Kidney tubule cell (primary cell): Measurements from ENCODE around the gene TSSC4.

ENCODE experiments used
- DNase-seq: peaks from one replicate; pipeline ENCODE4 v3.0.0-alpha.2; 2018; ENCODE audit warnings: low spot score

The TSSC4 gene

DNA sequence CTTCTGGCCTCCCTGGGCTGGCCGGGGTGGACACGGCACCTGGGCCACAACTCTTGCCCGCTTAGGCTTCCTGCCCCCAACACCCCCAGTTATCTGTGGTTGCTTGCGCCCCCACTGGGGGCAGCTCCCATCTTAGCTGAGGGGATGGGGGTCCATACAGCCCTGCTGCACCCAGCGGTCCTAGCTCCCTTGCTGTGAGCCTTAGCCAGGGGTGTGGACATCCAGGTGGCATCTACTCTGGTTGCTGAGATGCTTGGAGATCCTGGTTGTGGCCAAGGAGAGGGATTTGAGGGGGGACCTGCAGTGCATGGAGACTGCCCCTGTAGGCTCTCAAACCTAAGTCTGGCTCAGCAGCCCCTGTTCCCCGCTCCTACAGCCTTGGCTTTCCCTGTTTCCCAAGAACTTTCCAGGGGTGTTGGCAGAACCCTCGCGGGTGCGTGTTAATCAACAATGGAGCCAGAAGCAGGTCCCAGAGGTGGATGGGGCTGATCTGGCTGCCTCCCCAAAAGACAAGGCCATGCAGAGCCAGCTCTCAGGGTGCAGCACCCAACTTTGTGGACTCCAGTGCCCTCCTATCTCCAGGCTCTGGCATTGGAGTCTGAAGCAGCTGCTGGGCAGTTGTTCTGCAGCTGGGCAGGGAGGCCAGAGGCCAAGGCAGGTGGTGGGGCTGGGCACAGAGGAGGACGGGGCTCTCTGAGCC is 47.6 kb downstream of the TSSC4 start:
- DNase-seq: no peak

DNA sequence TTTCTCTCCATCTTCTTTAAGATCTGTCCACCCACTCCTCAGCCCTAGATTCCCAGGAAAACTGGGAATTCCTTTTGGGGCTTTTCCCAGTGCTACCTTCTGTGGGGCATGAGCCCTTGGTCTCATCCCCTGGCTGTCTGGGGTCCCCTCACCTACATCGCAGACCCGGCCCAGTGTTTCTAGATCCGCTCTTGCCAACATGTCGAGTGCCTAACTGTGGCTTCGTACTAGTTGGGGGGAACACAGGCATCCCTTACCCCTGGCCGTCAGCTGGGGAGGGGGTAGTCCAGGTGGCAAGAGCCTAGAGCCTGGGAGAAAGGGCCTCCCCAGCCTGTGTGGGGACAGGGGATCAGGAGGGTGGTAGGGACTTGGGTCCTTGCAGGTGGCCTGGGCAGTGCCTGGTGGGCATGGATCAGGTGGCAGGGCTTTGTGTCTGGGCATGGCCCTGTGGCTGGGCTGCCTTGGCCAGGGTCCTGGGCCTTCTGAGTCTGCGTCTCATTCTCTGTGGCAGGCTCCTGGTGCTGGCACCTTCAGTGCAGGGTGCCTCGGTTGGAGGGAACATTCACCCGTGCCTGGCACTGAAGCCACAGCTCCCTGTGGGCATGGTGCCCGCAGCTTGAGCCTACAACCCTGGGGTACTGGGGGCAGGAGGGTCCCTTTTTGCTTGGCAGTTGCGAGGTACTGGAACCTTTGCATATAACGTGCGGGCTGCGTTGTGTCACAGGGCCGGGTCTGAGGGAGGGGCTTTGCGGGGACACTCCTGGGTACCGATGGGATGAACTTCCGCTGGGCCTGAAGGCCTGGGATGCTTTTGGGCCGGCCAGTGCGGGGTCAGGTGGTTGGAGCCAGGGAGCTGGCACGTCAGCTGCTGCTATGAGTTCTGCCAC is 48.4 kb downstream of the TSSC4 start:
- no peak for DNase-seq

DNA sequence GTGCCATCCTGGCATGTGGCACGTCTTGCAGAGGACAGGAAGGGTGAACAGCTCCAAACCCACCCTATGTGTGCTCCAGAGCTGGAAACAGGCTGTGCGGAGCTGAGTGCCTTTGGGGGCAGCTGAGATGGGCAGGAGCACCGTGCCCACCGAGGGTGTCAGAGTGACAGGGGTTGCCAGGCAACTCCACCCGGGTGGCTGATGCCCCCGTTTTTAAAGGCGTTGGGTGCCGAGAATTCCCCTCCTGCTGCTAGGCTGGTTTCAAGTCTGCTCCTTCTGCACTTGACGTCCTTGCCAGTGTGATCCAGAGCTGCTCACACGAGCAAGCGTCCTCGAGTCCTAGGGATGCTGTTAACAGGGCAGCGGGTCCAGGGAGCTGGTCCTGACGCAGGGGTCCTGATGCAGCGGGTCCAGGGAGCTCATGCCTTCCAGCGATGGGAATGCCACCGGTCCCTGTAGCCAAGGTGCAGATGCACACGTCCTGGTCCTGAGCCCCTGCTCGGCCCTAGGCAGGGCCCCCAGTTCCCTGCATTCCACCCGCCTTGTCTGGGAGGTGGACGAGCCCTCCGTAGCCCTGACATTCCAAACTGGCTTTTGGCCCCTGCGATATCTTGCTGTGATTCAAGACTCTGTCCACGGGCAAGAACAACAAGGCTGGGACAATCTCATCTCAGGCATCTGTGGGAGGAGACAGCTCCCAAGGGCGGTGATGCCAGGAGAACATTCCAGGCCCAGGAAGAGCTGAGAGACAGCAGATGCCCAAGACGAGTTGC is 49.2 kb downstream of the TSSC4 start:
- DNase-seq: no peak

DNA sequence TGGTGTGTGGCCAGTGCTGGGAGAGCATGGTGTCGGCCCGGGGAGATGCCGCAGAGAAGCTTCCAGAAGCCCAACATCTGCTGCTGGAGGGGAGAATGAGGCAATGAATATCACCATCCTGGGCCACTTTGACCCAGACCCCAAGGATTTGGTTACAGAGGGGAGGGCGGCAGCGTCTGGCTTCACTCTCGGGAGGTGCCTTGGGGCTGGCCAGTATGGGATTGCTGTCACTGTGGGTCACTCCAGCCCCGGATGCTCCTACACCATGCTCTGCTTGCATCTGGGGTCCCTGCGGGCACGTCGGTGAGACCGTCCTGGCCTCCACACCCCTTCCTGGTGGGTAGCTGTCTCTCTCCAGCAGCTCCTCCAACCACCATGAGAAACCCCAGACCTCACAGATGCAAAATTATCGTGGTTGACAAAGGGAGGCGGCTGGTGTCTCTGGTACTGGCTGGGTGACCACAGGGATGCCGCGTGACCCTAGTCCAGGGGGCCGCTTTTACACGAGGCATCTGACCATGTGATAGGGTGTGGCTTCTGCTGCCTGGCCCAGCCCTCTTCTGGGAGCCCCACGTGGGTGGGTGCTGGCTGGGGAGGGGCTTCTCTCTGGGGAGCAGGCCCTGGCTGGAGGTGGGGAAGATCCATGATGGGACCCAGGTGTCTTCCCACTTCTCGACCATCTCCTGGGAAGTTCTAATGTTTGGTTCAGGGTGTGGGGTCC is 49.9 kb downstream of the TSSC4 start:
- no peak for DNase-seq

DNA sequence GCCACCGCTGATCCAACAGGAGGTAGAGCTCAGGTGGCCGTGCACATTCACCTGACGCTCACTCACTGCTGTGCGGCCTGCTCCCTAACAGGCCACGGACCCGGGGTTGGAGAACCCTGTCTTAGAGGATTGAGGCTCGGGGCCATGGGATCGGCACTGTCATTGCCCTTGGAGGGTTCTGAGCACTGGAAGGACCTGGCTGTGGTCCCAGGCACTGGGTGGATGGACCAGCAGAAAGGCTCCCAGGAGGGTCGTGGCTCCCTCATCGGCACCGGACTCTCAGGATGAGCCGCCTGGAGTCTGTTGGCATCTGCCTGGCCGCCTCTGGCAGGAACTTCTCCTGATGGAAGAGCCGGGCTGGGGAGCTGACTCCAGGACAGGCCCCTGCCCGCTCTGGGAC is 50.8 kb downstream of the TSSC4 start:
- no peak for DNase-seq

DNA sequence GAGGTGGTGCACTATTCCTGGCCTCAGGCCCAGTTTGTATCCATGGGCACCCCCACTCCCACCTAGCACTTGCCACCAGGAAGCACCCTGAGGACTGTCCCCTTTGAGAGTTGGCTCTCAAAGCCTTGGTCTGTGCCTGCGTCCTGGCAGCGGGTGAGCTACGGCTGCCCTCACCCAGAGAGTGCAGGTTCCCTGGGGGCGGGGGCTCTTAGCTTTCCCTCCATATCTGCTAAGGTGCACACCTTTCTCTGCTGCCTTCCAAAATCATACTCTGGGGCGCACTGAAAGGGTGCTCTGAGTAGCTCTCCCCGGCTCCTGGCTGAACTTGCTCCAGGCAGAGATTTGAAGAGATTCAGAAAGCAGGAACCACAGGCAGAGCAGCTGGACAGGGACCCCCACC is 51.4 kb downstream of the TSSC4 start:
- no peak for DNase-seq

DNA sequence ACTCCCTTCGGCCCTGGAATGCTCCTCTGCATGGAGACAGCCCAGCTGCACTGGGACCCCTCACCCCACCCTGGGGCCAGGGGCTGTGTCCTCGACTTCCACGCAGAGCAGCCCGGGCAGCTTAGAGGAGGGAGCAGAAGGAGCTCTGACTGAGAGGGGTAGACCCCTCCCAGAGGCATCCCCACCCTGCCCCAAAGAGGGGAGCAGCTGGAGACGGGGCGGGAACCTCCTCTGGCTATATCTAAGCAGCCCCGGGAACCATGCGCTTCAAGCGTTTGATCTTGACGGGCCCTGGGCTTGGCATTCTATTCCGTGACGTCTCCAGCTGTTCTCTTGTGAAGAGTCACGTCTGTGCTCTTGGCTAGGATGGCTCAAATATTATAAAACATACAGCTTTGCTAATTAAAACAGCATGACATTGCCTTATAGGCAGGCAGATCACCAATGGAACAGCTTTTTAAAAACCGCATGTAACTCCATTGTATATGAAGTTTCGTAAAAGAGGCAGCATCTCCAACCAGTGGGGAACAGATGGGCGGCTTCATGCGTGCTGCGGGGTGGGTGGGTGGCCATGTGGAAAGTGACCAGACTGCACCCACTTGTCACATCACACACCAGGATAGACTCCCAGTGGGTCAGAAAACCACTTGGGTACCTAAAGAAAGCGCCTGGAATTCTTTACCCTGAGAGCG is 51.9 kb downstream of the TSSC4 start:
- no peak for DNase-seq

DNA sequence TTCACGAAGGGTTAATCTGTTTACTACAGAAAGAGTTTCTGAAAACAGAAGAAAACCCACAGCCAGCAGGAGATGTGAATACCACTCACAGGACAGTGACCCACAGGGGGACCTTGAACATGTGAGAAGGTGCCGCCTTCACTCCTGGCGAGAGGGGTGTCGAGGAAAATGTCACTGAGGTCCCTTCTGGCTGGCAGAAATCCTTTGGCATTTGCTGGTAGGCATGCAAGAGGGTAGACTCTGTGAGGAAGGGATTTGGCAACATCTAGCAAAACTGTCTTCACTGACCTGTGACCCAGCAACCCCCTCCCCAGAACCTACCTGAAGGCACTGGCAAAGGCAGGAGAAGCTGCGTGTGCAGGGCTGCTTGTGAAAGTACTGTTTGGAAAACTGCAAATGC is 52.9 kb downstream of the TSSC4 start:
- no peak for DNase-seq
